Hepatocyte (in vitro differentiated cells): ENCODE data around the gene GTPBP3.

ENCODE experiments used
- CTCF ChIP-seq: fragments of 200-600 bp; sonication (generic); IDR thresholded peaks from 2 replicates; pipeline ENCODE4 v1.5.1; 2016; ENCODE audit warnings: antibody characterized with exemption, mild to moderate bottlenecking; ENCODE audit not compliant: poor library complexity
- EZH2 ChIP-seq: fragments of 200-600 bp; sonication (generic); IDR thresholded peaks from 2 replicates; pipeline ENCODE4 v1.6.1; 2016; ENCODE audit warnings: antibody characterized with exemption, mild to moderate bottlenecking, borderline replicate concordance
- EZH2phosphoT487 ChIP-seq: fragments of 200-600 bp; sonication (generic); IDR thresholded peaks from one replicate; pipeline ENCODE4 v1.6.1; 2018; ENCODE audit warnings: antibody characterized with exemption, mild to moderate bottlenecking, low read depth, moderate library complexity; ENCODE audit not compliant: unreplicated experiment, severe bottlenecking

- TF ChIP-seq EZH2phosphoT487 (no peak), CTCF (no peak), EZH2 (no peak)
These were observed 19.8 kb downstream of the GTPBP3 start for GRCh38 chr19:17357078-17357666.
